Smooth muscle cell (in vitro differentiated cells): Measurements from ENCODE around the gene CD247. TPM values are rescaled to one million over a fixed set of nuclear protein-coding genes. Genes with fewer than 3 reads are reported as not detected.

Experiments
- DNase-seq: peaks from one replicate; lab custom pipeline; 2025; ENCODE audit not compliant: unreplicated experiment; lab: John Stamatoyannopoulos, UW
- H2AFZ ChIP-seq: fragments of 200-600 bp; sonication (generic); 2 replicates; pipeline ENCODE4 v1.6.0; 2016; ENCODE audit warnings: antibody characterized with exemption, low read depth, mild to moderate bottlenecking
- H3F3A ChIP-seq: fragments of 200-600 bp; sonication (generic); 2 replicates; pipeline ENCODE4 v1.6.0; 2017; ENCODE audit warnings: antibody characterized with exemption, low read depth
- H3K27ac ChIP-seq: fragments of 200-600 bp; sonication (generic); 2 replicates; pipeline ENCODE4 v1.5.1; 2016; ENCODE audit warnings: low read depth, mild to moderate bottlenecking
- H3K27me3 ChIP-seq: fragments of 200-600 bp; sonication (generic); 2 replicates; pipeline ENCODE4 v1.6.1; 2016; ENCODE audit warnings: low read depth, mild to moderate bottlenecking
- H3K36me3 ChIP-seq: fragments of 200-600 bp; sonication (generic); 2 replicates; pipeline ENCODE4 v1.5.1; 2016; ENCODE audit warnings: low read depth
- H3K4me1 ChIP-seq: fragments of 200-600 bp; sonication (generic); 2 replicates; pipeline ENCODE4 v1.5.1; 2016; ENCODE audit warnings: low read depth
- H3K4me2 ChIP-seq: fragments of 200-600 bp; sonication (generic); 2 replicates; pipeline ENCODE4 v1.6.0; 2016; ENCODE audit warnings: mild to moderate bottlenecking
- H3K4me3 ChIP-seq: fragments of 200-600 bp; sonication (generic); 2 replicates; pipeline ENCODE4 v1.5.1; 2016; ENCODE audit warnings: mild to moderate bottlenecking
- H3K79me2 ChIP-seq: fragments of 200-600 bp; sonication (generic); 2 replicates; pipeline ENCODE4 v1.6.0; 2016; ENCODE audit warnings: low read depth, mild to moderate bottlenecking
- H3K9ac ChIP-seq: fragments of 200-600 bp; sonication (generic); 2 replicates; pipeline ENCODE4 v1.6.0; 2016; ENCODE audit warnings: low read depth
- H3K9me3 ChIP-seq: fragments of 200-600 bp; sonication (generic); replicated peaks from 2 replicates; pipeline ENCODE4 v1.5.1; 2016; ENCODE audit warnings: low read depth
- H4K20me1 ChIP-seq: fragments of 200-600 bp; sonication (generic); 2 replicates; pipeline ENCODE4 v1.6.0; 2016; ENCODE audit warnings: low read depth
- CTCF ChIP-seq: fragments of 200-600 bp; sonication (generic); IDR thresholded peaks from 2 replicates; pipeline ENCODE4 v1.5.1; 2017; ENCODE audit warnings: borderline replicate concordance, mild to moderate bottlenecking, antibody characterized with exemption; ENCODE audit not compliant: insufficient read depth, poor library complexity, severe bottlenecking
- WGBS: methylation state at CpG from one replicate; pipeline ENCODE4 v1.1.7; 2016; ENCODE audit warnings: low lambda C conversion rate; 5-methylcytosine and 5-hydroxymethylcytosine counted together
- polyA plus RNA-seq: library from polyadenylated mRNA; unstranded; fragments of >200 nt; fragmentation: Nextera tagmentation; extraction: Ambion mirVana; gene quantifications from 2 replicates; pipeline ENCODE4 v1.2.1, GENCODE V29; 2016
- total RNA-seq: library from RNA; depleted of rRNA; stranded (reverse); fragments of >200 nt; gene quantifications from 2 replicates; pipeline ENCODE4 v1.2.3, GENCODE V29; 2014

CD247 gene
- total and polyA plus RNA-seq, 2 experiments from 2014 or later, result 0.13 TPM; not detected in 1

GRCh38 chr1:167442854-167443565 lies 75.3 kb downstream of the CD247 start:
- Histone ChIP-seq H2AFZ (no peak overlapping the region), H3K4me1 (peaks cover 5% of the 10 kb centered on the region), H3K9me3 (no peaks in the 10 kb centered on the region), H3K27ac (no peak overlapping the region), H3K27me3 (peaks cover 18% of the 10 kb centered on the region), H3K4me2 (no peak overlapping the region), H3K36me3 (no peaks in the 10 kb centered on the region), H3K79me2 (no peaks in the 10 kb centered on the region), H4K20me1 (no peaks in the 10 kb centered on the region), H3K9ac (no peak overlapping the region), H3K4me3 (no peak overlapping the region), H3F3A (no peaks in the 10 kb centered on the region)
- DNase-seq, result no peak
- no peak for TF ChIP-seq CTCF
- WGBS, result 91% methylated on average over 9 of the region's 9 CpGs

DNA sequence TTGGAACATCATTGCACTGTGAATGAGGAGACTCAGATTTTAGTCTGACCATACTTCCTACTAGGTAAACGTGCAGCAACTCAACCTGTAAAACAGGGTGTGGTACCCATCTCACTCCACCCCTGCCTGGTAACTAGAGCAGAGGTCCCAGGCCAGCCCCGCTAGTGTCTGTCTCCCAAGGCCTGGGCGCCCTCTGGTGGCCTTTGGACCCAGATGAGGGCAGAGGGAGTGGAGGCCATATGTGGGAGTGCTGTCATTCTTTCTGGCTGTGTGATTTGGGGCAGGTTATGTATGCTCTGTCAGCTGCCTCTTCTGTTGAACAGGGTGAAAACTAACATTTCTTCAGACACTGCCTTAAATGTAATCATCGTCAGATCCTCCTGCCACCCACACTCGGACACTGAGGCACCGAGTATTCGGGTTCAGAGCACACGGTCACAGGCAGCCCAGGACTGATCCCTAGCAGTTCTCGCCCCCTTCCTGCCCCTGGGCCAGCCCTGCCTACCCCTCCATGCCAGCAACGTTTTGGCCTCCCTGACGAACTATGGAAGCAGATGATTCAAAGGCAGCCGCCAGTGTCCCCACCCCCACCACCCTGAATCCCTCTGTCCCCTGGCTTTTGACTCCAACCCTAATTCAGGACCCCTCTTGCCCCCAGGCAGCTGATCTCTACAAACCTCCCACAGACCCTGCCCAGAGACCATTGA lies 76.0 kb downstream of the CD247 start:
- TF ChIP-seq CTCF, result peak; percentile 85
- Histone ChIP-seq H3K4me1 (peaks cover 5% of the 10 kb centered on the region), H2AFZ (no peak overlapping the region), H4K20me1 (no peaks in the 10 kb centered on the region), H3K79me2 (no peaks in the 10 kb centered on the region), H3K36me3 (no peaks in the 10 kb centered on the region), H3K27ac (no peak overlapping the region), H3K27me3 (peaks cover 20% of the 10 kb centered on the region), H3K4me3 (no peak overlapping the region), H3F3A (no peaks in the 10 kb centered on the region), H3K9me3 (no peaks in the 10 kb centered on the region), H3K4me2 (no peak overlapping the region), H3K9ac (no peak overlapping the region)
- peak; percentile 9 for DNase-seq
- WGBS, result 48% methylated on average over 12 of the region's 12 CpGs

GRCh38 chr1:167441222-167441621 lies 77.1 kb downstream of the CD247 start:
- no peaks in the 10 kb centered on the region for H3F3A ChIP-seq
- H3K9ac ChIP-seq, result no peak overlapping the region
- no peaks in the 10 kb centered on the region for H4K20me1 ChIP-seq
- H3K27ac ChIP-seq, result no peak overlapping the region
- H3K79me2 ChIP-seq, result no peaks in the 10 kb centered on the region
- H3K4me2 ChIP-seq, result no peak overlapping the region
- no peak overlapping the region for H2AFZ ChIP-seq
- H3K27me3 ChIP-seq, result peaks cover 20% of the 10 kb centered on the region
- H3K4me1 ChIP-seq, result peaks cover 5% of the 10 kb centered on the region
- no peak for TF ChIP-seq CTCF
- H3K9me3 ChIP-seq, result no peaks in the 10 kb centered on the region
- WGBS, result 87% methylated on average over 3 of the region's 3 CpGs
- H3K4me3 ChIP-seq, result no peak overlapping the region
- DNase-seq, result no peak
- H3K36me3 ChIP-seq, result no peaks in the 10 kb centered on the region

- TF ChIP-seq CTCF, result no peak
- no peak overlapping the region for H3K4me2 ChIP-seq
- no peak for DNase-seq
- H3F3A ChIP-seq, result no peaks in the 10 kb centered on the region
- H3K9ac ChIP-seq, result no peak overlapping the region
- H3K4me1 ChIP-seq, result peaks cover 5% of the 10 kb centered on the region
- 89% methylated on average over 8 of the region's 8 CpGs for WGBS
- H3K79me2 ChIP-seq, result no peaks in the 10 kb centered on the region
- H4K20me1 ChIP-seq, result no peaks in the 10 kb centered on the region
- H3K27me3 ChIP-seq, result peaks cover 20% of the 10 kb centered on the region
- no peak overlapping the region for H3K4me3 ChIP-seq
- no peak overlapping the region for H3K27ac ChIP-seq
- no peaks in the 10 kb centered on the region for H3K36me3 ChIP-seq
- H2AFZ ChIP-seq, result no peak overlapping the region
- H3K9me3 ChIP-seq, result no peaks in the 10 kb centered on the region
These were observed 77.6 kb downstream of the CD247 start for GRCh38 chr1:167440776-167441175.
